K562 (cell line): ENCODE results near the gene FAM83D. TPM values are rescaled to one million over a fixed set of nuclear protein-coding genes. Genes with fewer than 3 reads are reported as not detected.

ENCODE experiments used
- ATAC-seq: fragments of 200-7000 bp; cut with Tn5 transposase; 3 replicates; pipeline ENCODE4 v1.9.1; 2020; ENCODE audit warnings: moderate library complexity
- BruUV-seq: library from RNA; stranded (reverse); fragments of 400-500 nt; replicated peaks from 2 replicates; lab custom pipeline; 2021; lab: Mats Ljungman, UMichigan
- CTCF ChIA-PET: fragments of 300-600 bp; formaldehyde crosslinking; extraction: SDS; loops from one replicate; lab custom pipeline; 2021; ENCODE audit warnings: low intra/inter-chr PET ratio; lab: Yijun Ruan, JAX
- POLR2A ChIA-PET: fragments of 300-600, 350-650 bp; sonication (Branson Sonifier 250); formaldehyde crosslinking; extraction: SDS; loops from one replicate; lab custom pipeline; 2021; ENCODE audit warnings: antibody characterized with exemption, inconsistent platforms; lab: Yijun Ruan, JAX
- DNase-seq, 4 experiments: peaks; one replicate each; pipeline versions ENCODE4 v3.0.0 to v3.0.0-alpha.2; 2011 to 2018; ENCODE audit warnings: low spot score in 3 of 4, mixed read lengths in 3 of 4; ENCODE audit errors: extremely low read depth in 1 of 4
- FAIRE-seq: peaks from 2 replicates; lab custom pipeline; 2011; peaks lifted over from hg19 to GRCh38; lab: Jason Lieb, UNC
- H2AFZ ChIP-seq: 2 replicates; pipeline ENCODE4 v1.6.0; 2011; ENCODE audit warnings: low read depth, low read length, control low read depth, inconsistent platforms
- H3K27ac ChIP-seq: fragments of 200-600 bp; 3 replicates; pipeline ENCODE4 v1.8.0; 2011; ENCODE audit warnings: low read depth, mild to moderate bottlenecking, control low read depth, inconsistent platforms, low read length, moderate library complexity, mixed read lengths; ENCODE audit errors: extremely low read depth
- H3K27me3 ChIP-seq, 2 experiments: fragments of 300-600 bp in 1 of 2; 2 replicates in 1 of 2; 3 replicates in 1 of 2; pipeline versions ENCODE4 v1.6.0 to v1.8.0; 2011; ENCODE audit warnings: inconsistent platforms in 2 of 2, low read length in 2 of 2, mild to moderate bottlenecking in 1 of 2, mixed read lengths in 1 of 2, moderate library complexity in 1 of 2; ENCODE audit not compliant: control insufficient read depth in 2 of 2, insufficient read depth in 2 of 2
- H3K36me3 ChIP-seq: fragments of 300-600 bp; 3 replicates; pipeline ENCODE4 v1.8.0; 2011; ENCODE audit warnings: mild to moderate bottlenecking, low read length, inconsistent platforms; ENCODE audit not compliant: control insufficient read depth, insufficient read depth
- H3K4me1 ChIP-seq, 2 experiments: fragments of 200-600 bp in 1 of 2; replicated peaks in 1 of 2; 2 replicates in 1 of 2; 3 replicates in 1 of 2; pipeline versions ENCODE4 v1.5.1 to v1.8.0; 2011; ENCODE audit warnings: inconsistent platforms in 2 of 2, low read length in 2 of 2, mild to moderate bottlenecking in 1 of 2, mixed read lengths in 1 of 2, moderate library complexity in 1 of 2; ENCODE audit not compliant: control insufficient read depth in 2 of 2, insufficient read depth in 2 of 2
- H3K4me2 ChIP-seq: 2 replicates; pipeline ENCODE4 v1.6.1; 2011; ENCODE audit warnings: low read length, control low read depth, inconsistent platforms, mixed read lengths; ENCODE audit not compliant: insufficient read depth
- H3K4me3 ChIP-seq: fragments of 200-600 bp; sonication (generic), shearing (Covaris generic); 2 replicates; pipeline ENCODE4 v1.5.1; 2016; ENCODE audit warnings: control low read depth, inconsistent platforms
- H3K79me2 ChIP-seq: fragments of 200-600 bp; 3 replicates; pipeline ENCODE4 v1.8.0; 2011; ENCODE audit warnings: low read length, inconsistent platforms; ENCODE audit not compliant: control insufficient read depth, insufficient read depth
- H3K9ac ChIP-seq, 2 experiments: 2 replicates each; pipeline versions ENCODE4 v1.6.0 to v1.6.1; 2011; ENCODE audit warnings: low read depth in 2 of 2, low read length in 2 of 2, control low read depth in 1 of 2, inconsistent platforms in 1 of 2, mild to moderate bottlenecking in 1 of 2, mixed read lengths in 1 of 2; ENCODE audit not compliant: insufficient read depth in 1 of 2
- H3K9me1 ChIP-seq: one replicate; pipeline ENCODE4 v1.6.0; 2011; ENCODE audit warnings: inconsistent platforms, mild to moderate bottlenecking, low read length, moderate library complexity; ENCODE audit not compliant: control insufficient read depth, insufficient read depth
- H3K9me3 ChIP-seq: replicated peaks from 2 replicates; pipeline ENCODE4 v1.5.1; 2011; ENCODE audit warnings: low read depth, low read length, inconsistent platforms; ENCODE audit not compliant: control insufficient read depth, insufficient read depth
- H4K20me1 ChIP-seq: replicated peaks from 2 replicates; pipeline ENCODE4 v1.6.1; 2011; ENCODE audit warnings: low read length, inconsistent platforms, mixed read lengths; ENCODE audit not compliant: control insufficient read depth, insufficient read depth
- FOSL1 ChIP-seq: fragments of 200-800 bp; sonication (Bioruptor generic); conservative IDR thresholded peaks from 2 replicates; pipeline ENCODE4 v1.6.1; 2016; ENCODE audit warnings: missing genetic modification characterization, missing compliant biosample characterization
- HMG20A ChIP-seq: fragments of 450-650 bp; formaldehyde crosslinking; conservative IDR thresholded peaks from 2 replicates; pipeline ENCODE4 v1.4.0; 2020; ENCODE audit warnings: mild to moderate bottlenecking, mixed read lengths
- KAT2B ChIP-seq: IDR thresholded peaks from one replicate; pipeline ENCODE4 v1.6.1; 2012; ENCODE audit warnings: low read depth, mild to moderate bottlenecking, control low read depth, inconsistent platforms, low read length, moderate library complexity
- KLF1 ChIP-seq: fragments of 450-650 bp; IDR thresholded peaks from 2 replicates; pipeline ENCODE4 v1.6.1; 2016; ENCODE audit warnings: missing genetic modification characterization, missing compliant biosample characterization
- NFE2 ChIP-seq: IDR thresholded peaks from 2 replicates; pipeline ENCODE4 v1.6.1; 2014; ENCODE audit warnings: antibody characterized with exemption, low read depth
- OTX1 ChIP-seq: fragments of 450-650 bp; formaldehyde crosslinking; IDR thresholded peaks from 2 replicates; pipeline ENCODE4 v1.4.0; 2022; ENCODE audit warnings: mild to moderate bottlenecking
- PHTF2 ChIP-seq: fragments of 250-450 bp; sonication (Bioruptor Pico); IDR thresholded peaks from 2 replicates; pipeline ENCODE4 v1.5.0; 2021; ENCODE audit warnings: mild to moderate bottlenecking
- POLR2G ChIP-seq: fragments of 200-400 bp; formaldehyde crosslinking; IDR thresholded peaks from 2 replicates; pipeline ENCODE4 v1.6.1; 2017; ENCODE audit warnings: low read depth, mild to moderate bottlenecking, antibody characterized with exemption, low read length, moderate library complexity
- POLR3G ChIP-seq: IDR thresholded peaks from 2 replicates; pipeline ENCODE4 v1.6.1; 2011; ENCODE audit not compliant: insufficient read length, insufficient replicate concordance; ENCODE audit errors: extremely low read depth
- SIN3A ChIP-seq, 2 experiments: fragments of 150-350 bp in 1 of 2; IDR thresholded peaks; 2 replicates each; pipeline ENCODE4 v1.6.1; 2011 to 2016; ENCODE audit warnings: borderline replicate concordance in 2 of 2, low read depth in 2 of 2, low read length in 2 of 2, mild to moderate bottlenecking in 2 of 2, moderate library complexity in 2 of 2; ENCODE audit not compliant: control insufficient read depth in 1 of 2
- SREBF2 ChIP-seq: sonication (generic); formaldehyde crosslinking; IDR thresholded peaks from 2 replicates; pipeline ENCODE4 v1.4.0; 2020; ENCODE audit warnings: mild to moderate bottlenecking, missing genetic modification reagents
- ZKSCAN8 ChIP-seq: fragments of 200-800 bp; sonication (Bioruptor generic); IDR thresholded peaks from 2 replicates; pipeline ENCODE4 v1.6.1; 2016; ENCODE audit warnings: missing genetic modification characterization, missing compliant biosample characterization
- ZNF146 ChIP-seq: IDR thresholded peaks from one replicate; pipeline ENCODE4 v1.6.1; 2018; ENCODE audit warnings: missing compliant biosample characterization; ENCODE audit not compliant: unreplicated experiment
- ZNF239 ChIP-seq: fragments of 250-450 bp; sonication (Bioruptor Pico); IDR thresholded peaks from 2 replicates; pipeline ENCODE4 v1.4.0; 2020; ENCODE audit warnings: mild to moderate bottlenecking
- ZNF431 ChIP-seq: sonication (generic); formaldehyde crosslinking; IDR thresholded peaks from 2 replicates; pipeline ENCODE4 v1.8.0; 2022; ENCODE audit warnings: mild to moderate bottlenecking, missing genetic modification reagents
- WGBS: fragments of 100-300 bp; shearing (Covaris generic); methylation state at CpG from one replicate; pipeline ENCODE4 v1.1.6; 2016; ENCODE audit warnings: low coverage, mixed read lengths; ENCODE audit not compliant: insufficient coverage; ENCODE audit errors: missing lambda C conversion rate; 5-methylcytosine and 5-hydroxymethylcytosine counted together
- in situ Hi-C: fragments of 300-500 bp; cut with MboI; formaldehyde crosslinking; loops from 4 replicates; pipeline ENCODE4 v1.15.0; 2018; ENCODE audit warnings: inconsistent platforms, mixed read lengths
- intact Hi-C: fragments of 100-400 bp; cut with micrococcal nuclease; formaldehyde crosslinking; loops from 2 replicates; pipeline ENCODE4 v1.14.2; 2022
- polyA plus RNA-seq, 8 experiments: library from polyadenylated mRNA; depleted of rRNA in 4 of 8; stranded (reverse) in 5 of 8; unstranded in 3 of 8; fragments of >200 nt; fragmentation: Nextera tagmentation in 2 of 8; fragmentation: Illumina TruSeq in 1 of 8; extraction: Ambion mirVana in 2 of 8; extraction: Trizol in 1 of 8; gene quantifications; 2 replicates each; pipeline versions ENCODE4 v1.2.1 to v1.2.3, GENCODE V29; 2011 to 2014; ENCODE audit warnings: inconsistent platforms in 1 of 8, missing spikeins in 1 of 8
- total RNA-seq, 7 experiments: library from RNA; depleted of rRNA in 6 of 7; stranded (reverse); fragments of >200 nt in 6 of 7; fragmentation: Illumina TruSeq in 2 of 7; extraction: Trizol in 2 of 7; gene quantifications; 2 replicates each; pipeline versions ENCODE4 v1.2.1 to v1.2.3, GENCODE V29; 2011 to 2021; ENCODE audit warnings: low replicate concordance in 1 of 7
- TF ChIP-seq, protein P1 (sequence below): IDR thresholded peaks from 2 replicates; pipeline ENCODE4 v1.6.1; 2016; ENCODE audit warnings: missing genetic modification characterization, missing compliant biosample characterization

The FAM83D gene
- total and polyA plus RNA-seq, 9 of the 15 experiments (the other 6 are each of a cell fraction or from before 2014, with no cell fraction given), result 8.2 to 66.1 (median 43.5) TPM

DNA sequence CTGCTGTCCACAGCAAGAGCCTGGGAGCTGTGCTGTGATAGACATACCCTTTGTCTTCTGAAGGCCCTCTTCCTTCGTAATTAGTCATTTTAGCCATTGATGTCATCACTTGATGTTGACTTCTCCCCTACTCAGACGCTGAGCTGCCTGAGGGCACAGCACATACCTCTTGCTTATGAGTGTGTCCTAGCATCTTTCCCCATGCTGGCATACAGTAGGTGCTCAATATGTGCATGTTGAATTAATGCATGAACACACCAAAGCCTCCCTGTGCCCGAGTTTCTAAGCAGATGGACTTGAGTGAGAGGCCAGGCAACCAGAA is 35.8 kb upstream of the FAM83D start:
- no peak for ATAC-seq

More for the DNA sequence above, 35.8 kb upstream of the FAM83D start:
- H4K20me1 ChIP-seq, result peaks cover 10% of the 10 kb centered on the region
- 29% methylated on average over 3 of the region's 3 CpGs for WGBS
- no peaks in the 10 kb centered on the region for H3K27me3 ChIP-seq
- BruUV-seq, result no TSS peak
- H3K9me3 ChIP-seq, result no peaks in the 10 kb centered on the region
- peaks cover 23 to 33% of the 10 kb centered on the region in 2 experiments for H3K4me1 ChIP-seq
- no peak overlapping the region for H3K4me3 ChIP-seq
- H3K9me1 ChIP-seq, result peaks cover 9% of the 10 kb centered on the region
- no peak for FAIRE-seq
- ChIA-PET POLR2A (interaction anchor here (1.0 kb wide), 1 partner anchor 10 kb away, joined by 3 read pairs; no protein-coding TSS in a partner anchor), CTCF (interaction anchor here (0.9 kb wide), 1 partner anchor 244 kb away, joined by 4 read pairs; no protein-coding TSS in a partner anchor)
- no peak overlapping the region for H2AFZ ChIP-seq
- H3K27ac ChIP-seq, result no peak overlapping the region
- H3K4me2 ChIP-seq, result no peak overlapping the region
- TF ChIP-seq SREBF2 (CRISPR knock-in tag) (no peak), ZKSCAN8 (CRISPR knock-in tag) (peak; percentile 95), SIN3A (IDR thresholded peaks at IDR 0.05; ENCODE audit: borderline replicate concordance in 2 of 2, control insufficient read depth in 1 of 2, low read depth in 2 of 2, low read length in 2 of 2) (no peak), ZNF431 (CRISPR knock-in tag) (no peak), OTX1 (CRISPR knock-in tag) (no peak), ZNF239 (CRISPR knock-in tag) (no peak), ZNF146 (no peak), POLR2G (no peak), KAT2B (no peak), PHTF2 (CRISPR knock-in tag) (no peak), FOSL1 (tag) (0 out of 2 replicates have a peak, but pooled peaks have one; percentile 8), KLF1 (tag) (no peak), POLR3G (no peak), NFE2 (no peak), HMG20A (no peak)
- TF ChIP-seq, protein P1, sequence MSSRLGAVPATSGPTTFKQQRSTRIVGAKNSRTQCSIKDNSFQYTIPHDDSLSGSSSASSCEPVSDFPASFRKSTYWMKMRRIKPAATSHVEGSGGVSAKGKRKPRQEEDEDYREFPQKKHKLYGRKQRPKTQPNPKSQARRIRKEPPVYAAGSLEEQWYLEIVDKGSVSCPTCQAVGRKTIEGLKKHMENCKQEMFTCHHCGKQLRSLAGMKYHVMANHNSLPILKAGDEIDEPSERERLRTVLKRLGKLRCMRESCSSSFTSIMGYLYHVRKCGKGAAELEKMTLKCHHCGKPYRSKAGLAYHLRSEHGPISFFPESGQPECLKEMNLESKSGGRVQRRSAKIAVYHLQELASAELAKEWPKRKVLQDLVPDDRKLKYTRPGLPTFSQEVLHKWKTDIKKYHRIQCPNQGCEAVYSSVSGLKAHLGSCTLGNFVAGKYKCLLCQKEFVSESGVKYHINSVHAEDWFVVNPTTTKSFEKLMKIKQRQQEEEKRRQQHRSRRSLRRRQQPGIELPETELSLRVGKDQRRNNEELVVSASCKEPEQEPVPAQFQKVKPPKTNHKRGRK (tag), result no peak
- in situ Hi-C loops (loop anchor here (10.0 kb wide), 1 partner anchor 246 kb away; no protein-coding TSS in a partner anchor), intact Hi-C loops (loop anchor here (5.0 kb wide), 5 partner anchors 83 to 243 kb away; partner anchors contain the start of gene PPP1R16B)
- H3K36me3 ChIP-seq, result no peaks in the 10 kb centered on the region
- H3K79me2 ChIP-seq, result no peaks in the 10 kb centered on the region
- DNase-seq, result no peak
- H3K9ac ChIP-seq, result no peak overlapping the region
